Smooth muscle cell (in vitro differentiated cells): ENCODE data around the gene TRPC4. TPM values are rescaled to one million over a fixed set of nuclear protein-coding genes. Genes with fewer than 3 reads are reported as not detected.

ENCODE experiments used
- DNase-seq: peaks from one replicate; lab custom pipeline; 2025; ENCODE audit not compliant: unreplicated experiment; lab: John Stamatoyannopoulos, UW
- H2AFZ ChIP-seq: fragments of 200-600 bp; sonication (generic); 2 replicates; pipeline ENCODE4 v1.6.0; 2016; ENCODE audit warnings: antibody characterized with exemption, low read depth, mild to moderate bottlenecking
- H3F3A ChIP-seq: fragments of 200-600 bp; sonication (generic); 2 replicates; pipeline ENCODE4 v1.6.0; 2017; ENCODE audit warnings: antibody characterized with exemption, low read depth
- H3K27ac ChIP-seq: fragments of 200-600 bp; sonication (generic); 2 replicates; pipeline ENCODE4 v1.5.1; 2016; ENCODE audit warnings: low read depth, mild to moderate bottlenecking
- H3K27me3 ChIP-seq: fragments of 200-600 bp; sonication (generic); 2 replicates; pipeline ENCODE4 v1.6.1; 2016; ENCODE audit warnings: low read depth, mild to moderate bottlenecking
- H3K36me3 ChIP-seq: fragments of 200-600 bp; sonication (generic); 2 replicates; pipeline ENCODE4 v1.5.1; 2016; ENCODE audit warnings: low read depth
- H3K4me1 ChIP-seq: fragments of 200-600 bp; sonication (generic); 2 replicates; pipeline ENCODE4 v1.5.1; 2016; ENCODE audit warnings: low read depth
- H3K4me2 ChIP-seq: fragments of 200-600 bp; sonication (generic); 2 replicates; pipeline ENCODE4 v1.6.0; 2016; ENCODE audit warnings: mild to moderate bottlenecking
- H3K4me3 ChIP-seq: fragments of 200-600 bp; sonication (generic); 2 replicates; pipeline ENCODE4 v1.5.1; 2016; ENCODE audit warnings: mild to moderate bottlenecking
- H3K79me2 ChIP-seq: fragments of 200-600 bp; sonication (generic); 2 replicates; pipeline ENCODE4 v1.6.0; 2016; ENCODE audit warnings: low read depth, mild to moderate bottlenecking
- H3K9ac ChIP-seq: fragments of 200-600 bp; sonication (generic); 2 replicates; pipeline ENCODE4 v1.6.0; 2016; ENCODE audit warnings: low read depth
- H3K9me3 ChIP-seq: fragments of 200-600 bp; sonication (generic); replicated peaks from 2 replicates; pipeline ENCODE4 v1.5.1; 2016; ENCODE audit warnings: low read depth
- H4K20me1 ChIP-seq: fragments of 200-600 bp; sonication (generic); 2 replicates; pipeline ENCODE4 v1.6.0; 2016; ENCODE audit warnings: low read depth
- CTCF ChIP-seq: fragments of 200-600 bp; sonication (generic); IDR thresholded peaks from 2 replicates; pipeline ENCODE4 v1.5.1; 2017; ENCODE audit warnings: borderline replicate concordance, mild to moderate bottlenecking, antibody characterized with exemption; ENCODE audit not compliant: insufficient read depth, poor library complexity, severe bottlenecking
- WGBS: methylation state at CpG from one replicate; pipeline ENCODE4 v1.1.7; 2016; ENCODE audit warnings: low lambda C conversion rate; 5-methylcytosine and 5-hydroxymethylcytosine counted together
- polyA plus RNA-seq: library from polyadenylated mRNA; unstranded; fragments of >200 nt; fragmentation: Nextera tagmentation; extraction: Ambion mirVana; gene quantifications from 2 replicates; pipeline ENCODE4 v1.2.1, GENCODE V29; 2016
- total RNA-seq: library from RNA; depleted of rRNA; stranded (reverse); fragments of >200 nt; gene quantifications from 2 replicates; pipeline ENCODE4 v1.2.3, GENCODE V29; 2014

TRPC4 gene
- total and polyA plus RNA-seq, 2 experiments from 2014 or later, result 0.09 TPM; not detected in 1

DNA sequence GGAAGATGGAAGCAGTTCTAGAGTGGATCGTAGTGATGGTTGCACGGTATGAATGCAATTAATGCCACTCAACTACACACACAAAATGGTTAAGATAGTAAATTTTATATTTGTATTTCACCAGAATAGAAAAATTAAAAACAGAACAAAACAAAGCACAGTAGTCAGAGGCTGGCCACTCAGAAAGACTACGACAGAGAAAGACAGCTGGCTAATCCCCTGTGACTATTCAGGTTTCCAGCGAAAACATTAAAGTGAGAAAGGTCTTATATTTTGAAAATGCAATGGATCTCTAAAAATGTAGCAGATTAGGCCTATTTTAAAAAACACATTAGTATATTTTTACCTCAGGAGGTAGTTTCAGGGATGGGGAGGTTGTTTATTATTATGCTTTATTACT, 139.7 kb downstream of the TRPC4 start:
- no peaks in the 10 kb centered on the region for H3K27me3 ChIP-seq
- no peak overlapping the region for H3K9ac ChIP-seq
- no peak overlapping the region for H3K27ac ChIP-seq
- no peaks in the 10 kb centered on the region for H4K20me1 ChIP-seq
- no peaks in the 10 kb centered on the region for H3K36me3 ChIP-seq
- H2AFZ ChIP-seq, result no peak overlapping the region
- no peak for TF ChIP-seq CTCF
- DNase-seq, result no peak
- no peak overlapping the region for H3K4me3 ChIP-seq
- H3K4me2 ChIP-seq, result no peak overlapping the region
- H3K4me1 ChIP-seq, result peaks cover 7% of the 10 kb centered on the region
- no peaks in the 10 kb centered on the region for H3K79me2 ChIP-seq
- H3F3A ChIP-seq, result no peaks in the 10 kb centered on the region
- WGBS, result 95% methylated on average over 4 of the region's 4 CpGs
- no peaks in the 10 kb centered on the region for H3K9me3 ChIP-seq

GRCh38 chr13:37716420-37717195, 153.0 kb downstream of the TRPC4 start:
- no peak for TF ChIP-seq CTCF
- H3K4me1 ChIP-seq, result peaks cover 3% of the 10 kb centered on the region
- 77% methylated on average over 8 of the region's 8 CpGs for WGBS
- no peaks in the 10 kb centered on the region for H3F3A ChIP-seq
- no peaks in the 10 kb centered on the region for H3K27me3 ChIP-seq
- H4K20me1 ChIP-seq, result no peaks in the 10 kb centered on the region
- H2AFZ ChIP-seq, result peak overlapping the region; percentile 68
- H3K79me2 ChIP-seq, result no peaks in the 10 kb centered on the region
- H3K9me3 ChIP-seq, result no peaks in the 10 kb centered on the region
- H3K36me3 ChIP-seq, result no peaks in the 10 kb centered on the region
- H3K9ac ChIP-seq, result no peak overlapping the region
- H3K27ac ChIP-seq, result no peak overlapping the region
- DNase-seq, result no peak
- no peak overlapping the region for H3K4me3 ChIP-seq
- H3K4me2 ChIP-seq, result no peak overlapping the region

- H3K4me1 ChIP-seq, result peaks cover 3% of the 10 kb centered on the region
- H3K36me3 ChIP-seq, result no peaks in the 10 kb centered on the region
- no peak for DNase-seq
- H3K79me2 ChIP-seq, result no peaks in the 10 kb centered on the region
- TF ChIP-seq CTCF, result no peak
- no peak overlapping the region for H3K27ac ChIP-seq
- 68% methylated on average over 6 of the region's 6 CpGs for whole genome bisulfite sequencing
- no peaks in the 10 kb centered on the region for H3K9me3 ChIP-seq
- H3K4me2 ChIP-seq, result no peak overlapping the region
- no peaks in the 10 kb centered on the region for H3F3A ChIP-seq
- no peaks in the 10 kb centered on the region for H4K20me1 ChIP-seq
- no peak overlapping the region for H3K9ac ChIP-seq
- no peak overlapping the region for H2AFZ ChIP-seq
- no peaks in the 10 kb centered on the region for H3K27me3 ChIP-seq
- H3K4me3 ChIP-seq, result no peak overlapping the region
Measured at GRCh38 chr13:37715606-37716015, 154.0 kb downstream of the TRPC4 start.

DNA sequence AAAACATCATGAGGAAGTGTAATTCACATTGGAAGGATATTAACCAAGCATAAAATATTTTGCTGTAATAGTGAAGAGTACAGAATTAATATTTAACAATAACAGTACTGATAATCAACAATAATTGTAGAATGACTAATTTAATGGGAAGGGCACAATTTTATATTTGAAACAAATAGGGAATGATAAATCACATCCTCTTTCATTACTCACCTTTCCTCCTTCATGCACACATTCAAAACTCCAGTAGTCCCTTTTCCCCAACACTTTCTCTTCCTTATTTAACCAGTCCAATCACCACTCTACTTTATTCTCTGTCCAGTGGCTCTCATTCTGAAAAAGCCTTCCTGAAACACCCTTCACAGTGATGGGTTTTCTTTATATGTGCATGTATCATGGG, 160.3 kb downstream of the TRPC4 start:
- Histone ChIP-seq H3F3A (no peaks in the 10 kb centered on the region), H3K27ac (no peak overlapping the region), H3K27me3 (no peaks in the 10 kb centered on the region), H3K9me3 (no peaks in the 10 kb centered on the region), H2AFZ (no peak overlapping the region), H3K9ac (no peak overlapping the region), H3K4me2 (no peak overlapping the region), H3K4me3 (no peak overlapping the region), H4K20me1 (no peaks in the 10 kb centered on the region), H3K79me2 (no peaks in the 10 kb centered on the region), H3K36me3 (no peaks in the 10 kb centered on the region), H3K4me1 (no peaks in the 10 kb centered on the region)
- DNase-seq, result no peak
- TF ChIP-seq CTCF, result no peak
